ENCODE measurements around the gene AAMDC.

AAMDC gene

GRCh38 chr11:77820565-77821348 lies at the start of gene AAMDC, which contains the start of gene RSF1:
TSS of gene AAMDC (plus strand) at chr11:77821144. CDS start at chr11:77842497, 21,353 bp downstream.
TSS of gene RSF1 (minus strand) at chr11:77820722. CDS start at chr11:77820714, 8 bp downstream.
- H3K4me3 ChIP-seq (ENCODE audit: low read depth in 1 of 2, low read length in 2 of 2), result peak within 1 kb of the TSS; percentile 99
- no peaks in the 10 kb centered on the region for H3K27me3 ChIP-seq (ENCODE audit: low read depth, low read length)
- peaks cover 4 to 42% of the 10 kb centered on the region in 2 donors for H3K4me1 ChIP-seq (ENCODE audit: control insufficient read depth in 1 of 2, insufficient read depth in 2 of 2, low read length in 2 of 2)
- H3K36me3 ChIP-seq (ENCODE audit: control insufficient read depth in 1 of 2, insufficient read depth in 2 of 2, low read length in 2 of 2), result peaks cover 0 to 9% of the 10 kb centered on the region in 2 donors
- no peaks in the 10 kb centered on the region for H3K9me3 ChIP-seq (ENCODE audit: control insufficient read depth in 1 of 2, low read length in 2 of 2)
- H3K27ac ChIP-seq (ENCODE audit: low read length), result peak within 1 kb of the TSS; percentile 94

DNA sequence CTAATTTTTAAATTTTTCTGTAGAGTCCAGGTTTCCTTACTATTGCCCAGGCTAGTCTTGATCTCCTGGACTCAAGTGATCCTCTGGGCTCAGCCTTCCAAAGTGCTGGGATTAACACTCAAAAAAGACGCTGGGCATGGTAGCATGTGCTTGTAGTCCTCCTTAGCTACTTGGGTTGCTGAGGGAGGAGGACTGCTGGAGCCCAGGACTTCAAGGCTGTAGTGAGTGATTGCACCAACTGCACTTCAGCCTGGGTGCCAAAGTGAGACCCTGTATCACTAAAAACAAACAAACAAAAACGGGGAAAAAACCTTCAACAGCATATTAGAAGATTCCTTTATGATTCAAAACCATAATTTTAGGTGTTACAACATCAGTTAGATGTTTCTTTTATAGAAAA lies 45.0 kb upstream of the AAMDC start:
- H3K4me1 ChIP-seq (ENCODE audit: control insufficient read depth in 1 of 2, insufficient read depth in 2 of 2, low read length in 2 of 2), result no peaks in the 10 kb centered on the region
- no peaks in the 10 kb centered on the region for H3K9me3 ChIP-seq (ENCODE audit: control insufficient read depth in 1 of 2, low read length in 2 of 2)
- H3K4me3 ChIP-seq (ENCODE audit: low read depth in 1 of 2, low read length in 2 of 2), result no peak overlapping the region
- no peak overlapping the region for H3K27ac ChIP-seq (ENCODE audit: low read length)
- H3K36me3 ChIP-seq (ENCODE audit: control insufficient read depth in 1 of 2, insufficient read depth in 2 of 2, low read length in 2 of 2), result no peaks in the 10 kb centered on the region
- H3K27me3 ChIP-seq (ENCODE audit: low read depth, low read length), result no peaks in the 10 kb centered on the region

GRCh38 chr11:77776455-77776854 lies 44.5 kb upstream of the AAMDC start:
- H3K4me3 ChIP-seq (ENCODE audit: low read depth in 1 of 2, low read length in 2 of 2), result no peak overlapping the region
- H3K27ac ChIP-seq (ENCODE audit: low read length), result no peak overlapping the region
- H3K27me3 ChIP-seq (ENCODE audit: low read depth, low read length), result no peaks in the 10 kb centered on the region
- H3K9me3 ChIP-seq (ENCODE audit: control insufficient read depth in 1 of 2, low read length in 2 of 2), result no peaks in the 10 kb centered on the region
- no peaks in the 10 kb centered on the region for H3K36me3 ChIP-seq (ENCODE audit: control insufficient read depth in 1 of 2, insufficient read depth in 2 of 2, low read length in 2 of 2)
- H3K4me1 ChIP-seq (ENCODE audit: control insufficient read depth in 1 of 2, insufficient read depth in 2 of 2, low read length in 2 of 2), result no peaks in the 10 kb centered on the region

GRCh38 chr11:77778118-77778517 lies 42.8 kb upstream of the AAMDC start:
- Histone ChIP-seq H3K4me3 (ENCODE audit: low read depth in 1 of 2, low read length in 2 of 2) (no peak overlapping the region), H3K9me3 (ENCODE audit: control insufficient read depth in 1 of 2, low read length in 2 of 2) (no peaks in the 10 kb centered on the region), H3K36me3 (ENCODE audit: control insufficient read depth in 1 of 2, insufficient read depth in 2 of 2, low read length in 2 of 2) (no peaks in the 10 kb centered on the region), H3K27me3 (ENCODE audit: low read depth, low read length) (no peaks in the 10 kb centered on the region), H3K4me1 (ENCODE audit: control insufficient read depth in 1 of 2, insufficient read depth in 2 of 2, low read length in 2 of 2) (no peaks in the 10 kb centered on the region), H3K27ac (ENCODE audit: low read length) (no peak overlapping the region)

- Histone ChIP-seq H3K36me3 (ENCODE audit: control insufficient read depth in 1 of 2, insufficient read depth in 2 of 2, low read length in 2 of 2) (no peaks in the 10 kb centered on the region), H3K4me1 (ENCODE audit: control insufficient read depth in 1 of 2, insufficient read depth in 2 of 2, low read length in 2 of 2) (no peaks in the 10 kb centered on the region), H3K27ac (ENCODE audit: low read length) (no peak overlapping the region), H3K27me3 (ENCODE audit: low read depth, low read length) (no peaks in the 10 kb centered on the region), H3K9me3 (ENCODE audit: control insufficient read depth in 1 of 2, low read length in 2 of 2) (no peaks in the 10 kb centered on the region), H3K4me3 (ENCODE audit: low read depth in 1 of 2, low read length in 2 of 2) (no peak overlapping the region)
Observed at GRCh38 chr11:77778549-77778948, 42.4 kb upstream of the AAMDC start.

- Histone ChIP-seq H3K27ac (ENCODE audit: low read length) (no peak overlapping the region), H3K9me3 (ENCODE audit: control insufficient read depth in 1 of 2, low read length in 2 of 2) (no peaks in the 10 kb centered on the region), H3K36me3 (ENCODE audit: control insufficient read depth in 1 of 2, insufficient read depth in 2 of 2, low read length in 2 of 2) (no peaks in the 10 kb centered on the region), H3K4me3 (ENCODE audit: low read depth in 1 of 2, low read length in 2 of 2) (no peak overlapping the region), H3K4me1 (ENCODE audit: control insufficient read depth in 1 of 2, insufficient read depth in 2 of 2, low read length in 2 of 2) (no peaks in the 10 kb centered on the region), H3K27me3 (ENCODE audit: low read depth, low read length) (no peaks in the 10 kb centered on the region)
Observed at GRCh38 chr11:77779935-77780334, 41.0 kb upstream of the AAMDC start.

DNA sequence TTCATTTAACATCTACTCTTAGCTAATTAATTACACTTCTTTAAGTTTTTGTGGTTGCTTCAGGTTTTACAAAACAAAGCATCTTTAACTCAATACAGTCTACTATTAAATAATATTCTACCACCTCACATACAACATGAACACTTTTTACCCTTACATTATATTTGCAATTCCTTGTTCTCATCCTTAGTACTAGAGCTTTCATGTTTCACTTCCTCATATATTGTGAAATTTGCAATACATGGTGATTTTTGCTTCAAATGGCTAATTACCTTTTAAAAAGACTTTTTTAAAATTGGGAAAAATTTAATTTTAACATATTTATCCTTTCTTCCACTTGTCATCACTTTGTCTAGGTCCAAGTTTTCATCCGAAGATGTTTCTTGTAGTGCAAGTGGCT lies 37.9 kb upstream of the AAMDC start:
- H3K27ac ChIP-seq (ENCODE audit: low read length), result no peak overlapping the region
- H3K27me3 ChIP-seq (ENCODE audit: low read depth, low read length), result no peaks in the 10 kb centered on the region
- H3K9me3 ChIP-seq (ENCODE audit: control insufficient read depth in 1 of 2, low read length in 2 of 2), result no peaks in the 10 kb centered on the region
- H3K36me3 ChIP-seq (ENCODE audit: control insufficient read depth in 1 of 2, insufficient read depth in 2 of 2, low read length in 2 of 2), result no peaks in the 10 kb centered on the region
- H3K4me1 ChIP-seq (ENCODE audit: control insufficient read depth in 1 of 2, insufficient read depth in 2 of 2, low read length in 2 of 2), result no peaks in the 10 kb centered on the region
- H3K4me3 ChIP-seq (ENCODE audit: low read depth in 1 of 2, low read length in 2 of 2), result no peak overlapping the region

DNA sequence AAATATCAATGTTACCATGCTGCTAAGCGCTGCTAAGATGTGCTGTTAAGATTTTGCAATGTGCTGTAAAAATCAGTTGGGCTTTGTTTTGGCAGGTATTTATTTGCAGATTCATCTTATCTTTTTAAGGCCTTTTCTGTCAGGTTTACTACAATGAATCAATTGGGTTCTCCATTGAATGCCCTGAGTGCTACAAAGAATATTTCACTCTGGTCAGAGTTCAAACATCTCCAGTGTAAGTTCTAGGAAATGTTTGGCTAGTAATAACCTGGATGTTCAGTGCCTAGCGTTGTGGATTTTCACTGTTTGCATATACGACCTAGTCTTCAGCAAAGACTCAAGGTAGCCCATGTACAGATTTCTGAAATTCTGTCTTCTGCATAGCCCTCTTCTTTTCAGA lies 36.4 kb upstream of the AAMDC start:
- H3K27ac ChIP-seq (ENCODE audit: low read length), result no peak overlapping the region
- no peaks in the 10 kb centered on the region for H3K27me3 ChIP-seq (ENCODE audit: low read depth, low read length)
- no peak overlapping the region for H3K4me3 ChIP-seq (ENCODE audit: low read depth in 1 of 2, low read length in 2 of 2)
- no peaks in the 10 kb centered on the region for H3K36me3 ChIP-seq (ENCODE audit: control insufficient read depth in 1 of 2, insufficient read depth in 2 of 2, low read length in 2 of 2)
- H3K4me1 ChIP-seq (ENCODE audit: control insufficient read depth in 1 of 2, insufficient read depth in 2 of 2, low read length in 2 of 2), result no peaks in the 10 kb centered on the region
- H3K9me3 ChIP-seq (ENCODE audit: control insufficient read depth in 1 of 2, low read length in 2 of 2), result no peaks in the 10 kb centered on the region

DNA sequence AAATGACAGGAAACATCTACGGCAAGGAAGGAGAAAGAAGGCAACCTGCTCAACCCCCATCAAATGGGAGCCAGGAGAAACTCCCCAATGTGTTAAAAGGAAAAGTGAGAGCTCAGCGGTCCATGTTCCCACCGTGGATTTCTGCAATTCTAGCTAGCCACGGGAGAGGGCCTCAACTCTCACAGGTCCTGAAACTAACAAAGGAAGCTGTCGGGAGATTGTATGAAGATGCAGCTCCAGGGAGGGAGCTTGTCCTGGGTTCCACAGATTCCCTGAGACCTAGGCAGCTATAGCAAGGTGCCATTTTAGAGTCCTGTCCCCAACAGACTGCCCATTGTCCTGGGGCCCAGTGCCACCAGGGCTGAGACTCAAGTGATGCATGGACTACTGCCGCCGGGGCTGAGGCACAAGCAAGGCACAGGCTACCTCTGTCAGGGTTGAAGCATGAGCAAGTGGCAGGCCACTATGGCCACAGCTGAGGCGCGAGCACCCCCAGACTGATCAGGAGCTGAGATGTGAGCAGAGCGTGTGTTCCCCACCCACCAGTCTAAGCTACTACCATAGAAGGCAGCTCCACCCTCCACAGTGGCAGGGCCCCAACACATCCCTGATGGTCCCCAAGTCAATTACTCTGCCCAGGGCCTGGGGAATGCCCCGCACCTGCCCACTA lies 31.7 kb upstream of the AAMDC start:
- Histone ChIP-seq H3K27ac (ENCODE audit: low read length) (no peak overlapping the region), H3K4me1 (ENCODE audit: control insufficient read depth in 1 of 2, insufficient read depth in 2 of 2, low read length in 2 of 2) (no peaks in the 10 kb centered on the region), H3K27me3 (ENCODE audit: low read depth, low read length) (no peaks in the 10 kb centered on the region), H3K36me3 (ENCODE audit: control insufficient read depth in 1 of 2, insufficient read depth in 2 of 2, low read length in 2 of 2) (no peaks in the 10 kb centered on the region), H3K9me3 (ENCODE audit: control insufficient read depth in 1 of 2, low read length in 2 of 2) (no peaks in the 10 kb centered on the region), H3K4me3 (ENCODE audit: low read depth in 1 of 2, low read length in 2 of 2) (no peak overlapping the region)

- Histone ChIP-seq H3K4me1 (ENCODE audit: control insufficient read depth in 1 of 2, insufficient read depth in 2 of 2, low read length in 2 of 2) (no peaks in the 10 kb centered on the region), H3K27me3 (ENCODE audit: low read depth, low read length) (no peaks in the 10 kb centered on the region), H3K9me3 (ENCODE audit: control insufficient read depth in 1 of 2, low read length in 2 of 2) (no peaks in the 10 kb centered on the region), H3K4me3 (ENCODE audit: low read depth in 1 of 2, low read length in 2 of 2) (no peak overlapping the region), H3K27ac (ENCODE audit: low read length) (no peak overlapping the region), H3K36me3 (ENCODE audit: control insufficient read depth in 1 of 2, insufficient read depth in 2 of 2, low read length in 2 of 2) (no peaks in the 10 kb centered on the region)
Observed at GRCh38 chr11:77789731-77790476, 31.0 kb upstream of the AAMDC start.

DNA sequence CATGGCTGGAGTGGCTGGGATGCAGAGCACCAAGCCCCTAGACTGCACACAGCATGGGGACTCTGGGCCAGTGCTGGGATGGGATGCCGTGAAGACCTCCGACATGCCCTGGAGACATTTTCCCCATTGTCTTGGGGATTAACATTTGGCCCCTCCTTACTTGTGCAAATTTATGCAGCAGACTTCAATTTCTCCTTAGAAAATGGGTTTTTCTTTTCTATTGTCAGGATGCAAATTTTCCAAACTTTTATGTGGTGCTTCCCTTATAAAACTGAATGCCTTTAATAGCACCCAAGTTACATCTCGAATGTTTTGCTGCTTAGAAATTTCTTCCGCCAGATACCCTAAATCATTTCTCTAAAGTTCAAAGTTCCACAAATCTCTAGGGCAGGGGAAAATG lies 29.6 kb upstream of the AAMDC start:
- no peak overlapping the region for H3K27ac ChIP-seq (ENCODE audit: low read length)
- no peaks in the 10 kb centered on the region for H3K36me3 ChIP-seq (ENCODE audit: control insufficient read depth in 1 of 2, insufficient read depth in 2 of 2, low read length in 2 of 2)
- no peak overlapping the region for H3K4me3 ChIP-seq (ENCODE audit: low read depth in 1 of 2, low read length in 2 of 2)
- no peaks in the 10 kb centered on the region for H3K4me1 ChIP-seq (ENCODE audit: control insufficient read depth in 1 of 2, insufficient read depth in 2 of 2, low read length in 2 of 2)
- H3K27me3 ChIP-seq (ENCODE audit: low read depth, low read length), result no peaks in the 10 kb centered on the region
- H3K9me3 ChIP-seq (ENCODE audit: control insufficient read depth in 1 of 2, low read length in 2 of 2), result no peaks in the 10 kb centered on the region

Data from muscle layer of duodenum (tissue), 2 donors.